Measurements from ENCODE around the gene ELAVL4. TPM values are rescaled to one million over a fixed set of nuclear protein-coding genes. Genes with fewer than 3 reads are reported as not detected.

Gene ELAVL4
- total RNA-seq, 6 donors from 2014 or later, result 0.10 to 0.20 TPM; not detected in 4

GRCh38 chr1:50152236-50152635 lies 43.5 kb downstream of the ELAVL4 start:
- Histone ChIP-seq H3K4me1 (no peaks in the 10 kb centered on the region), H3K9me3 (no peaks in the 10 kb centered on the region), H3K4me3 (no peak overlapping the region), H3K27me3 (no peaks in the 10 kb centered on the region), H3K27ac (no peak overlapping the region), H3K36me3 (no peaks in the 10 kb centered on the region)
- DNase-seq (no peak), ATAC-seq (ENCODE audit: low FRiP score in 2 of 2) (no peak)
- no peak for TF ChIP-seq CTCF (IDR thresholded peaks at IDR 0.05)
- TF ChIP-seq POLR2AphosphoS5 (IDR thresholded peaks at IDR 0.05), result no peak
- TF ChIP-seq EP300 (IDR thresholded peaks at IDR 0.05), result no peak
- no peak for TF ChIP-seq POLR2A (IDR thresholded peaks at IDR 0.05)
- 55 to 66% methylated on average over 3 of the region's 3 CpGs for WGBS, 2 donors

GRCh38 chr1:50155541-50155940 lies 46.8 kb downstream of the ELAVL4 start:
- TF ChIP-seq POLR2AphosphoS5 (IDR thresholded peaks at IDR 0.05) (no peak), EP300 (IDR thresholded peaks at IDR 0.05) (no peak), CTCF (IDR thresholded peaks at IDR 0.05) (no peak), POLR2A (IDR thresholded peaks at IDR 0.05) (no peak)
- Histone ChIP-seq H3K27me3 (no peaks in the 10 kb centered on the region), H3K4me3 (no peak overlapping the region), H3K27ac (no peak overlapping the region), H3K36me3 (no peaks in the 10 kb centered on the region), H3K9me3 (no peaks in the 10 kb centered on the region), H3K4me1 (no peaks in the 10 kb centered on the region)
- ATAC-seq (ENCODE audit: low FRiP score in 2 of 2), result no peak
- no peak for DNase-seq
- 53 to 63% methylated on average over 3 of the region's 3 CpGs for WGBS, 2 donors

GRCh38 chr1:50156241-50157010 lies 47.7 kb downstream of the ELAVL4 start:
- TF ChIP-seq POLR2A (IDR thresholded peaks at IDR 0.05), result no peak
- TF ChIP-seq EP300 (IDR thresholded peaks at IDR 0.05), result no peak
- TF ChIP-seq CTCF (IDR thresholded peaks at IDR 0.05), result no peak
- no peak for TF ChIP-seq POLR2AphosphoS5 (IDR thresholded peaks at IDR 0.05)
- ATAC-seq (ENCODE audit: low FRiP score in 2 of 2) (no peak), DNase-seq (no peak)
- Histone ChIP-seq H3K27me3 (no peaks in the 10 kb centered on the region), H3K4me1 (no peaks in the 10 kb centered on the region), H3K36me3 (no peaks in the 10 kb centered on the region), H3K27ac (no peak overlapping the region), H3K4me3 (no peak overlapping the region), H3K9me3 (no peaks in the 10 kb centered on the region)
- 85 to 88% methylated on average over 7 of the region's 7 CpGs for WGBS, 2 donors

- no peaks in the 10 kb centered on the region for H3K9me3 ChIP-seq
- no peak for DNase-seq
These were observed 48.7 kb downstream of the ELAVL4 start for GRCh38 chr1:50157306-50157941.

More at GRCh38 chr1:50157306-50157941, 48.7 kb downstream of the ELAVL4 start:
- Histone ChIP-seq H3K27ac (no peak overlapping the region), H3K4me1 (no peaks in the 10 kb centered on the region), H3K4me3 (no peak overlapping the region), H3K36me3 (no peaks in the 10 kb centered on the region), H3K27me3 (no peaks in the 10 kb centered on the region)
- ATAC-seq (ENCODE audit: low FRiP score in 2 of 2), result no peak
- WGBS, 2 donors, result 83 to 94% methylated on average over 3 of the region's 3 CpGs
- TF ChIP-seq POLR2AphosphoS5 (IDR thresholded peaks at IDR 0.05), result no peak
- TF ChIP-seq POLR2A (IDR thresholded peaks at IDR 0.05), result no peak
- TF ChIP-seq CTCF (IDR thresholded peaks at IDR 0.05), result no peak
- no peak for TF ChIP-seq EP300 (IDR thresholded peaks at IDR 0.05)

All from upper lobe of left lung (tissue), 6 donors.